NCI-H2081 (cell line): ENCODE data around the gene FASTKD3.

ENCODE experiments used
- DNase-seq, 2 experiments: peaks; one replicate each; lab custom pipeline; 2025; lab: John Stamatoyannopoulos, UW

Gene FASTKD3

GRCh38 chr5:7881091-7881490 is 12.3 kb upstream of the FASTKD3 start:
- DNase-seq: no peak

DNA sequence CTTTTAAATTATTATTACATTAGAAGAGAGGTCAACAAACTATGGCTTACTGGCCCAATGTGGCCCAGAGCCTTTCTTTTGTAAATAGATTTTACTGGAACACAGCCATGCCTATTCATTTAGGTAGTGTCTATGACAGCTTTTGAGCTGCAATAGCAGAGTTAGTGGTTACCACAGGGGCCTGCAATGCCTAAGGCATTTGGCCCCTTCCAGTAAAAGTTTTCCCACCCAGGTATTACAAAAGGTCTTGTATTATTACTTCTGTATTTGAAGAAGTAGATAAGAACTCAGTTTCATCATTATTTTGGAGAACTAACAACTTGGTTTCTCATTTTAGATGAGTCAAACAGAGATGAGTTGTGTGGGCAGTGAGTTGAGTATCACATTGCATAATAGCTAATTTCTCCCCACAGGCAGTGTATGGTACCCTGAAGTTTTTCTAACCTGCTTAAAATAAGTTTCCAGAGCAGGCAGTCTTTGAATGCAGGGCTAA is 9.6 kb upstream of the FASTKD3 start:
- DNase-seq: no peak

- no peak for DNase-seq
Observed at GRCh38 chr5:7877851-7878250, 9.0 kb upstream of the FASTKD3 start.

DNA sequence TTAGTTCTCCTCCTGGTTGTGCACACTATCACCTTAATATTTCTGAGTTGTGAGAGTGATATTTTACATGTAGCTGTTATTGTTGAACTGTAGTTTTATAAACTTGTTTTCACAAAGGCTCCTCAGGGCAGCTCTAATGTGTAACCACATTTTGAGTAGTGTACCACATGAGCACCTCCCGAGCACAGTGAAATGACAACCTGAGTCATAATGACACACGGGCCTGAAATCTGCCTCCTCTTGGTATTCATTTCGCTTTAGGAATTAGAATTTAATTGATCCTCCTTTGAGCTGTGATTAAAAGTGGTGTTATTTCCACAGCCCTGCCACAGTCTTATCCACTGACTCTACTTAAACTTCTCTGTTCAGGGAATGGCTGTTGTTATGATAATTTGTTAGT is 8.0 kb upstream of the FASTKD3 start:
- no peak for DNase-seq

GRCh38 chr5:7875151-7875550 is 6.3 kb upstream of the FASTKD3 start:
- no peak for DNase-seq

DNA sequence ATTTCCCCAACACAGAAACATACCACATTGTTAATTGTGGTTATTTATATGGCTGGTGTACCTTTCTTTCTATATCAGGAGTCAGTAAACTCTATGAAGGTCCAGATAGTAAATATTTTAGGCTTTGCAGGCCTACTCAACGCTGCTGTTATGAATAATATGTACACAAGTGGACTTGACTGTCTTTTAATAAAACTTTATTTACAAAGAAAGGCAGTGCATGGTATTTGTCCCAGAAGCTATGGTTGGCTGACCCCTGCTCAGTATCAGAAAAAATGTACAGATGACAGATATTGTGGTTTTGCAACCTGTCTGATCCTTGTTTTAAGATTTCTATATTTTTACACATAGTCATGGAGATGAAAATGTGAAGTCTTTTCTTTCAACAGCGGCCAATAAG is 5.8 kb upstream of the FASTKD3 start:
- no peak for DNase-seq

DNA sequence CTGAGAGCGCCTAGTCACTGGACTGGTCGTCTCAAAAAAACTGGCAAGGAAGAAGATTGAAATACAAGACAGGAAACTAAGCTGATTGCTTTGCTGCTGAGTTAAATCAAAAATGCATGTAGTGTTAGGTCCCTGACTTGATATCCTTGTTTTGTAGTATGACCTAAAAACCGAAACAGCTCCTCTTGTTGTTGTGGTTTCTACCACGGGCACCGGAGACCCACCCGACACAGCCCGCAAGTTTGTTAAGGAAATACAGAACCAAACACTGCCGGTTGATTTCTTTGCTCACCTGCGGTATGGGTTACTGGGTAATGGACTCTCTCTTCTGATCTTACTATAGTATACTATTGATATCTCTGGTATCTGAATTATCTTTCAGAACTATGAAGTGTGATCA is 4.4 kb upstream of the FASTKD3 start:
- no peak for DNase-seq

- no peak for DNase-seq
Observed at GRCh38 chr5:7872517-7873130, 3.8 kb upstream of the FASTKD3 start.

GRCh38 chr5:7871653-7872052 is 2.8 kb upstream of the FASTKD3 start:
- no peak for DNase-seq

GRCh38 chr5:7869474-7870136 is 774 bp upstream of the FASTKD3 start:
- peak; percentile 23 to 47 for DNase-seq

DNA sequence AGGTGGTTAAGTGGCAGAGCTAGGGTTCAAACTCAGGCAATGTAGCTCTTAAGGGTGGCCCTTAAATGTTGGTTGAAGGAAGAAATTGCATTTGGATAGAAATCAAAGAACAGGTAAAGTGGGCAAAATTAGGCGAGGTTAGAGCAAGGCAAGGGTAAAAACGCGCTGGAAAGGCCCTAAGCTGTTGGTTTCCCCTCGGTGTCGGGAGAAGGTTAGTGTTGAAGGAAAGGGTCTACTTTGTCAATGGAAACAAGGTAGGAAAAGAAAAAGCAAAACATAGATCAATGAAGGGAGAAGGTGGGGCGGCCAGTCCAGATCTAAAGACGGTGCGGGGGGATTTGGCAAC is 431 bp downstream of the FASTKD3 start:
- no peak for DNase-seq

- no peak for DNase-seq
Observed at GRCh38 chr5:7867260-7867659, 1.6 kb downstream of the FASTKD3 start.

- DNase-seq: no peak
Observed at GRCh38 chr5:7866196-7866595, 2.6 kb downstream of the FASTKD3 start.

DNA sequence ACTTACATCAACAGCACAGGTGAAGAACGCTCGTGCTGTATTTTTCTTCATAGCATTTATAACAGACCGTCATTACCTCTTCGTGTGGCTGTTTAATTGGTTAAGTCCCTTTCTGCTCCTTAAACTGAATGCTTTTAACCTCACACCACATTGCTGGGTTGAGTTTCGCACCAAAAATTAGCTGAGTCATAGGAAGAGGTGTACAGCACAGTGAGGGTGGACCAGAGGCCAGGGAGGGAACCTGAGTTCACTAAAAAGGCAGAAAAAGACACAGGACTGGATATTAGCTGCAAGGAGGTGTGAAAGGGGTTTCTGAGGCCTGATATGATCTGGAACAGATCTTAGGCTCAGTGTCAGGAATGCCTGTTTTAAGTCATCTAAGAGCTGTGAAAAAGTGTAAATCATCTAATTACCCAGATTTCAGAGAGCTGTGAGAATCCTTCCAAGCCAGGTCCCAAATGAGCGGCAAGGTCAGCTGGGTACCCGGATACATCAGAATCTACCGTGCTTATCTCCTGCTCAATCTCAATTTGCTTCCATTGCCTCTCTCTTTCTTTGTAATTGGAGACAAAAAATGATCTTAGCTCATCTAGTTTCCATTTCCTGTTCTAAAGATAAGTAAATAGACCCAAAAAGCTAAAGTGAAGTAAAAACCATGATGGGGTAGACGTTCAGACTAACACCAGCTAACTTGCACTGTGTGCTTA is 10.8 kb downstream of the FASTKD3 start:
- DNase-seq: no peak

GRCh38 chr5:7857361-7857760 is 11.5 kb downstream of the FASTKD3 start:
- no peak for DNase-seq

GRCh38 chr5:7856855-7857254 is 12.0 kb downstream of the FASTKD3 start:
- DNase-seq: peak; percentile 77 to 78

DNA sequence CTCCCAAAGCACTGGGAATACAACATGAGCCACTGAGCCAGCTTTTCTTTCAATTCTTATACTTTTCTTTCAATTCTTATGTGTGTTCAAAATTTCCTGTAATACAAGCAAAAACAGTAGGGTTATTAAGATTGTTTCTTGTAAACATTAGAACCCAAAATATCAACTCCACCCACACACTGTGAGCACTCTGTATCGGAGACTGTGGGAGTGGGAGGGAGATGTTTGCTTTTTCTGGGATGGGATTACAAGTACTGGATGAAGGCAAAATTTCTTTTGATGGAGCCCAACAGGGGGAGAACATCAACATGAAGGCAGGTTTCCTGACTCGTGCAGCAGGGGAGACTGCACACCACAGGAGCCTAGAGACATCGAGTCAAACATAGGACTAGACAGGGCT is 13.2 kb downstream of the FASTKD3 start:
- no peak for DNase-seq

- no peak for DNase-seq
Observed at GRCh38 chr5:7852988-7853387, 15.8 kb downstream of the FASTKD3 start.

- DNase-seq: no peak
Observed at GRCh38 chr5:7852542-7852941, 16.3 kb downstream of the FASTKD3 start.

GRCh38 chr5:7851617-7852289 is 17.1 kb downstream of the FASTKD3 start:
- DNase-seq: no peak

DNA sequence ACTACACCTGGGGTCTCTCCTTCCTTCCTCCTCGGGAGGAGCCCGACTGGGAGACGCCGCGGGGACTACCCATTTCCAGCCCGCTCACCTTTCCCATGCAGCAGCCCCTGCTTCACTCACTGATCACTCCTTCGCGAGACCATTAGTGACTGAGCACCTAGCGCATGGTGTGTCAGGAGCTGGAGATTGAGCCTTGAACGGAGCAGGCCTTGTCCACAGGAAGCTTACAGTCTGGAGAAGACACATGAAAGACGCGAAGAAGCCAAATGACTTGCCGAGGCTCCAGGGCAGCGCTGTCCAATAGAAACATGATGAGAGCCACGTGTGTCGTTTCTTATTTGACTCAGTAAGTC is 17.6 kb downstream of the FASTKD3 start:
- no peak for DNase-seq

GRCh38 chr5:7850395-7851239 is 18.2 kb downstream of the FASTKD3 start, which contains the start of gene CFAP90:
Gene CFAP90 (minus strand): TSS chr5:7851133. CDS start chr5:7851021, 112 bp downstream.
- DNase-seq: peak in 1 of 2 experiments; percentile 21
